ENCODE measurements around the gene CAMKK2. TPM values are rescaled to one million over a fixed set of nuclear protein-coding genes. Genes with fewer than 3 reads are reported as not detected.
"Not testable (repeated sequence)": the region's sequence is repeated elsewhere in the genome, so short reads cannot be mapped to it uniquely, and the experiment has no call there.

The CAMKK2 gene
- 10 to 100 TPM; 15.0 to 27.7 TPM for total RNA-seq

DNA sequence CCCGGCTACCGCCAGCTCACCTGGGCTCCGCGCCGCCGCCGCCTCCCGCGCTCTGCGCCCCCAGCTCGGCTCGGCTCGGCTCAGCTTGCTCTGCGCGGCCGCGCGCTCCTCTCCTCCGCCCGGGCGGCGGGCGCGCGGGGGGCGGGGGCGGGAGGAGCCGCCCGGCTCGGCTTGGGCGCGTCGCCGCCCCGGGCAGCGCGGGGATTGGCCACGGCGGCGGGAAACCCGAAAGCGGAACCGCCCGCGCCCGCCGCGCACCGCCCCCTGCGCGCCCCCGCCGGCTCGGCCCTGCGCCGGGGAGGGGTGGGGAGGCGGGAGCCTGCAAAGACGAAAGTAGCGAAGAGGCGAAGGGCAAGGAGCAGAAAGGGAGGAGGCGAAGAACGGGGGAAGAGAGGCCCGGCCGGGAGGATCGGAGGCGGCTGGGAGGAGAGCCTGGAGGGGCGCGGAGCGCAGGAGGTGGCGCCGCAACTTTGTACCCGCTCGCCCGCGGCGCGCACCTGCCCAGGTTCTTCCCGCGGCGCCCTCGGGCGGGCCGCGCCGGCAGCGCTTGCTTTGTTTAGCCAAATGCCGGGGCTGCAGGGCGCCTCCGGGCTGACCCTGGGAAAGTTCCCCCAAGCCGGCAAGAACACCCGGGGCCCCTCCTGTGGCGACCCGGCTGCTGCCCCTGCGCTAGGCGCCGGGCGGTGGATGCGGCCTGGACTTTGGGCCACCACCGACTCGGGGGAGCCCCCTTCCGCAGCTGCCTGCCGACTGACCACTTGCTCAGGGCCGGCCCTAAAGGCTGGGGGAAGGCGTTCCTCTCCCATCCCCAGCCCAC is at the start of gene CAMKK2:
CAMKK2 (minus strand) TSS at position 92 of the 817 bp plus-strand sequence. CDS start 22,183 bp downstream, outside the sequence.
- Mint-ChIP-seq H3K9me3 (no peaks in the 10 kb centered on the region), H3K36me3 (peaks cover 0 to 6% of the 10 kb centered on the region in 2 donors), H3K27ac (peak within 1 kb of the TSS; percentile 75 to 92)
- ATAC-seq (peak; percentile 86 to 90), DNase-seq (ENCODE audit: low spot score in 2 of 2) (peak; percentile 88)

DNA sequence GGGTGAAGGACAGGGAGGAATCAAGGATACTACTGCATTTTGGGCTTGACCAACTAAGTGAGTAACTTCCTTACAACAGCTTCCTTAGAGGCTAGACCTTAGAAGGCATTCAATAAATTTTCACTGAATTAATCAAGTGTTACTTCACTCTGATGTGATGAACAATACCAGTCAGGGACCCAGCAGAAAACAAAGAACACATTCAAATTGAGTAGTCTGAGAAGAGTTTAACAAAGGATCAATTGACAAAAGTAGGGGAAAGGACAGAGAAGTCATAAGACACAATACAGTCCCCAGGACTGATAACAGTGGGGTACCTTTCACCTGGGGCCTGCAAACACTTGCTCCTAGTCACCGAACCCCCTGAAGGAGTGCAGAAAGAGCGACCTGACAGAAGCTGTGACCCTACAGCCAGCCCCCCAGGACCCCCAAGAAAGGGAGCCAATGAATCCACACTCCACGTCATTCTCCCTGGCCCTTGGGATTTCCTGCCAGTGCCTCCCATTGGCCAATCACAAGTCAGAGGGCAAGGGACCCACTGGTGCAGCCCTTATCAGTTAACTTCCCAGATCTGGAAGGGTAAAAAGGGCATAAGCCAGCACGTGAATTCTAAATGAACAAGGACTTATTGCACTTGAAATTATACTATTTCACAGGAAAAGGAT is 48.8 kb upstream of the CAMKK2 start:
- ATAC-seq (no peak), DNase-seq (ENCODE audit: low spot score in 2 of 2) (no peak)
- H3K27ac Mint-ChIP-seq: no peak overlapping the region
- H3K36me3 Mint-ChIP-seq: peaks cover 7 to 10% of the 10 kb centered on the region in 2 donors
- H3K9me3 Mint-ChIP-seq: no peaks in the 10 kb centered on the region

GRCh38 chr12:121344506-121344905 is 48.0 kb upstream of the CAMKK2 start:
- Mint-ChIP-seq H3K36me3 (peaks cover 7 to 10% of the 10 kb centered on the region in 2 donors), H3K27ac (peak overlapping the region in 1 of 2 donors; percentile 61), H3K9me3 (no peaks in the 10 kb centered on the region)
- DNase-seq (ENCODE audit: low spot score in 2 of 2) (no peak), ATAC-seq (no peak)

DNA sequence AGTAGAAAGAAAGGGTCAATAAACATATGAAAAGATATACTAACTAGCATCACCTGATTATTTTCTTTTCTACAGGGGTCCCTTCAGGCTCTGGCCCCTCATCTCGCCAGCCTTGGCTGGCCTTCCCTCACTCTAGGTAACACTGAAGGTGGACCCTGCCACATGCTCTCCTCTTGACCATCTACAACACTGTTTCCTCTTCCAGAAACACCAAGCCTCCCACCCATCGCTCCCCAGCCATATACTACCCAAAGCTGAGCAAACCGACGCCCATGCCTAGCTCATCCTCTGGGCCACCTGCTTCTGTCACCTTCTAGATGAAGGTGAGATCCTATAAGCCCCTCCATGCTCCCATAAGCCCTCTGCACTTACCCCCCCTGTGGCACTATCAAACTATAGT is 40.9 kb upstream of the CAMKK2 start:
- Mint-ChIP-seq H3K27ac (peak overlapping the region in 1 of 2 donors; percentile 57), H3K36me3 (peaks cover 5 to 7% of the 10 kb centered on the region in 2 donors), H3K9me3 (no peaks in the 10 kb centered on the region)
- DNase-seq (ENCODE audit: low spot score in 2 of 2) (no peak), ATAC-seq (no peak)

GRCh38 chr12:121334513-121335343 is 38.2 kb upstream of the CAMKK2 start:
- Mint-ChIP-seq H3K27ac (peak overlapping the region in 1 of 2 donors; percentile 52), H3K36me3 (peaks cover 5 to 10% of the 10 kb centered on the region in 2 donors), H3K9me3 (no peaks in the 10 kb centered on the region)
- ATAC-seq (peak; percentile 75 to 77), DNase-seq (ENCODE audit: low spot score in 2 of 2) (peak in 1 of 2 donors; percentile 24)

- no peak for ATAC-seq
- no peak overlapping the region for H3K27ac Mint-ChIP-seq
- peaks cover 5 to 12% of the 10 kb centered on the region in 2 donors for H3K36me3 Mint-ChIP-seq
- no peak for DNase-seq (ENCODE audit: low spot score in 2 of 2)
- no peaks in the 10 kb centered on the region for H3K9me3 Mint-ChIP-seq
Observed at GRCh38 chr12:121333747-121334146, 37.2 kb upstream of the CAMKK2 start.

DNA sequence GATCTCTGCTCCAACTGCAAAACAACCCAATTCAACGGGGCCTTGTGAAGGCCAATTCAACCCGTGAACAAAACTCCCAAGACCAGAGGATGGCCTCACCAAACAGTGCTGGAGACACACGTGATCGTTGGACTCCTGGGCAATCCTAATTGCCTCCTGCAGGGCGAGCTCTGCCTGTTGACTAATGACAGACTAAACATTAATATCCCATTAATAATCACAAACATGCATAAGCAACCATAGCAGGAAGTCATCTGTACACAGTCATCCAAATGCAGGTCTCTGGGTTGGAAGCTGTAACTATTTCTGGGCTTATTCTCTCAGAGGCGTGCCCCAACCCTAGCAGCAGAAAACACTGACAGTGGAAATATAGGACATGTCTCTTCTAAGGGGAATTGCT is 34.7 kb upstream of the CAMKK2 start:
- ATAC-seq: no peak
- Mint-ChIP-seq H3K9me3 (no peaks in the 10 kb centered on the region), H3K36me3 (peaks cover 9 to 17% of the 10 kb centered on the region in 2 donors), H3K27ac (no peak overlapping the region)
- DNase-seq (ENCODE audit: low spot score in 2 of 2): no peak

DNA sequence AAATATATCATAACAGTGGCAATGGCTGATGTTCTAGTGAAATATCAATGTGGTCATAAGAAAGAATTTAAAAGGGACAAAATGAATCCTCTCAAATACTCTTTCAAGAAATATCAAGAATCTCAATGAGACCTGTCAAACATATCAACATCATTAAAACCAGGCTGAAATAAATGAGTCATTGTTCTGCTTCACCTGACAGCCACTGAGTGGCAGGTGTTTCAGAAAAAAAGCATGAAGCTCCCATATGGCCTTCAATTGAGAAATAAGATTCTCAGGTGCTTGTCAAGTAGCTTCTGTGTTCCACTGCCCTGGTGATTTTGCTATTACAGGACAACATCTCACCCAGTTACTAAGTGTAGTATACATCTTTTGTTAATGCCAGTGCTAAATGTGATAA is 34.2 kb upstream of the CAMKK2 start:
- no peak for DNase-seq (ENCODE audit: low spot score in 2 of 2)
- Mint-ChIP-seq H3K9me3 (no peaks in the 10 kb centered on the region), H3K36me3 (peaks cover 9 to 17% of the 10 kb centered on the region in 2 donors), H3K27ac (no peak overlapping the region)
- ATAC-seq: no peak

GRCh38 chr12:121330195-121330594 is 33.7 kb upstream of the CAMKK2 start:
- H3K27ac Mint-ChIP-seq: peak overlapping the region in 1 of 2 donors; percentile 66
- DNase-seq (ENCODE audit: low spot score in 2 of 2) (no peak), ATAC-seq (no peak)
- peaks cover 9 to 17% of the 10 kb centered on the region in 2 donors for H3K36me3 Mint-ChIP-seq
- H3K9me3 Mint-ChIP-seq: no peaks in the 10 kb centered on the region

GRCh38 chr12:121328620-121329019 is 32.1 kb upstream of the CAMKK2 start:
- H3K9me3 Mint-ChIP-seq: no peaks in the 10 kb centered on the region

GRCh38 chr12:121326996-121327674 is 30.6 kb upstream of the CAMKK2 start:
- Mint-ChIP-seq H3K36me3 (peaks cover 4 to 11% of the 10 kb centered on the region in 2 donors), H3K9me3 (no peaks in the 10 kb centered on the region), H3K27ac (peak overlapping the region; percentile 35 to 74)
- no peak for ATAC-seq
- DNase-seq (ENCODE audit: low spot score in 2 of 2): no peak

More at GRCh38 chr12:121328620-121329019, 32.1 kb upstream of the CAMKK2 start:
- Mint-ChIP-seq H3K27ac (no peak overlapping the region), H3K36me3 (peaks cover 6 to 12% of the 10 kb centered on the region in 2 donors)
- ATAC-seq: no peak
- DNase-seq (ENCODE audit: low spot score in 2 of 2): no peak

DNA sequence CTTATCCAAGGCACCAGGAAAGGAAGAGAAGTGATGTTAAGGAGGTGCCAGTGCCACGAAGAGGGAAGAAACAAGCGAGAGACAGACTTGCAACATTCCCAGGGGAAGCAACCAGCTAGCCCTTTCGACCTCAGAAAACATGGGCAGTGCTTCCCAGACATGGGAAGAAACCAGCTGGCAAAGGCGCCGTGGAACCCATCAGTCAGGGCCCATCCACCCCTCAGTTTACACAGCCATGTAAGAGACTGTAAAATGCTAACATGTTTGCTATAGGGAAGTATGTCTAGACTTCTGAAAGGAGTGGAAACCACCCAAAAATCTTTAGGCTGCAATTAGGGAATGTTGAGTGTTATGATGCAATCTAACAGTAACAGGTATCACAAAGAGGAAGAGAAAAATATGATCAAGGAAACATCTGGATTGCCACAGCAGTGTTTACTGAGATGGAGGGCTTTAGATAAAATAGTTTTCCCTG is 29.4 kb upstream of the CAMKK2 start:
- Mint-ChIP-seq H3K9me3 (no peaks in the 10 kb centered on the region), H3K27ac (no peak overlapping the region), H3K36me3 (peaks cover 4 to 11% of the 10 kb centered on the region in 2 donors)
- ATAC-seq (no peak), DNase-seq (ENCODE audit: low spot score in 2 of 2) (no peak)

DNA sequence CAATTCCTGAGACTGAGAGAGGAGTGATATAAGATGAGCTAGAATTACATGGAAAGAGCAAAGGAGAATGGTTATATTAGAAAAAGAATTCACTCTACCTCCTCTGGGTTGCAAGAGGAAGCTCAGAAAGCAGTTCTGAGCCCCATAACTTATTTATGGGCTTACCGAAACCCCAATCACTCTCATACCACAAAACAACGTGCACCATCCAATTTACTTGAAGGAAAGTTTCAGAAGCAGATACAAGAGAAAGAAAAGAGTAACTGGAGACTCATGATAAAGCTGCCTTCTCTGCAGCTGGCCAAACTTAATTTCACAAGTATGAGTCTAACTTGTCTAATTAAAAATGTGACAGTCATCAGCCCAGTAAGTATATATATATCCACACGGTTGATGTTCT is 27.4 kb upstream of the CAMKK2 start:
- peak overlapping the region; percentile 7 to 56 for H3K27ac Mint-ChIP-seq
- H3K9me3 Mint-ChIP-seq: no peaks in the 10 kb centered on the region
- peaks cover 4 to 5% of the 10 kb centered on the region in 2 donors for H3K36me3 Mint-ChIP-seq
- no peak for ATAC-seq
- DNase-seq (ENCODE audit: low spot score in 2 of 2): no peak

DNA sequence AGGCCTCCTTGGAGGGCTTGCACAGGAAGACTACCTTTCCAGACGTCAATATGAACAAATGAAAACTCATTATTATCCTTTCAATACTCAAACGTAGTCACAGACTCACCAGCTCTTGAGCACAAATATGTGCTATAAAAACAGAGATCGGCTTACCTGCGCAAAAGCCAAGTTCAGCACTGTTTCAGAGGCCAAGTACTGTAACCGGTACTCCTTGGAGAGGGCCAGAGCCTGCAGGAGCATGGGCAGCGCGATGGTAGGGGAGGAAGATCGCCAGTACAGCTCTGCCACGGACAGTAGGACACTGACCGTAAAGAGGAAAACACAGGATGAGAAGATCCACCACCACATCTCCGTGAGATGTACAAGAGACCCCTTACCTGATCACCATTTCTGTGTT is 21.6 kb upstream of the CAMKK2 start:
- Mint-ChIP-seq H3K36me3 (peaks cover 0 to 13% of the 10 kb centered on the region in 2 donors), H3K27ac (peak overlapping the region in 1 of 2 donors; percentile 73), H3K9me3 (no peaks in the 10 kb centered on the region)
- DNase-seq (ENCODE audit: low spot score in 2 of 2): no peak
- ATAC-seq: no peak

DNA sequence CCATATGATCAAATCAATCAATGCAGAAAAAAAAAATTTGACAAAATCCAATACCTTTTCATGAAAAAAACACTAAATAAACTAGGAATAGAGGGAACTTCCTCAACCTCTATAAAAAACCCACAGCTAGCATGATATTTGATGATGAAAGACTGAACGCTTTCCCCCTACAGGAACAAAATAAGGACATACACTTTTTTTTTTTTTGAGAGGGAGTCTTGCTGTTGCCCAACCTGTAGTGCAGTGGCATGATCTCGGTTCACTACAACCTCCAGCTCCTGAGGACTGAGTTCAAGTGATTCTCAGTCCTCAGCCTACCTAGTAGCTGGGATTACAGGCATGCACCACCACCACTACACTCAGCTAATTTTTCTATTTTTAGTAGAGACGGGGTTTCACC is 17.9 kb upstream of the CAMKK2 start:
- no peak for DNase-seq (ENCODE audit: low spot score in 2 of 2)
- H3K36me3 Mint-ChIP-seq: peaks cover 0 to 22% of the 10 kb centered on the region in 2 donors

GRCh38 chr12:121310231-121310630 is 13.7 kb upstream of the CAMKK2 start:
- not testable (repeated sequence) for H3K9me3 Mint-ChIP-seq; ATAC-seq; DNase-seq (ENCODE audit: low spot score in 2 of 2)
- peak overlapping the region; percentile 26 to 93 for H3K27ac Mint-ChIP-seq
- peaks cover 5 to 20% of the 10 kb centered on the region in 2 donors for H3K36me3 Mint-ChIP-seq

More for the DNA sequence above, 17.9 kb upstream of the CAMKK2 start:
- no peaks in the 10 kb centered on the region for H3K9me3 Mint-ChIP-seq
- peak overlapping the region in 1 of 2 donors; percentile 58 for H3K27ac Mint-ChIP-seq
- ATAC-seq: no peak
